B cell (primary cell): Measurements from ENCODE around the gene HELLS. TPM values are rescaled to one million over a fixed set of nuclear protein-coding genes. Genes with fewer than 3 reads are reported as not detected.

Experiments used
- ATAC-seq: fragments of 200-7000 bp; cut with Tn5 transposase; one replicate; pipeline ENCODE4 v1.10.0; 2021; ENCODE audit warnings: low read depth, mild to moderate bottlenecking, moderate number of reproducible peaks, moderate library complexity
- CTCF ChIA-PET: fragments of 350-600 bp; sonication (Branson Sonifier 250); formaldehyde crosslinking; loops from one replicate; lab custom pipeline; 2021; ENCODE audit warnings: antibody characterized with exemption, inconsistent platforms; lab: Charles Lee
- POLR2A ChIA-PET: fragments of 350-600 bp; sonication (Branson Sonifier 250); formaldehyde crosslinking; loops from one replicate; lab custom pipeline; 2021; ENCODE audit warnings: antibody characterized with exemption; lab: Charles Lee
- DNase-seq: peaks from one replicate; pipeline ENCODE4 v3.0.0; 2013
- H2AFZ ChIP-seq: 2 replicates; pipeline ENCODE4 v1.6.1; 2012; ENCODE audit warnings: mild to moderate bottlenecking, low read depth, low read length; ENCODE audit not compliant: insufficient read depth, poor library complexity, severe bottlenecking
- H3K27ac ChIP-seq, 2 donors: 1 replicate in 1 of 2; 2 replicates in 1 of 2; pipeline ENCODE4 v1.5.1; 2012 to 2013; ENCODE audit warnings: low read length in 2 of 2, mild to moderate bottlenecking in 2 of 2, moderate library complexity in 1 of 2
- H3K27me3 ChIP-seq, 4 experiments: fragments of 200-600 bp in 1 of 4; sonication (generic) in 1 of 4; replicated peaks in 1 of 4; 1 replicate in 2 of 4; 2 replicates in 2 of 4; pipeline versions ENCODE4 v1.6.1 to v1.7.0; 2013 to 2016; ENCODE audit warnings: low read length in 3 of 4, mild to moderate bottlenecking in 2 of 4, mixed read lengths in 1 of 4, moderate library complexity in 1 of 4; ENCODE audit not compliant: insufficient read depth in 4 of 4, control insufficient read depth in 3 of 4; ENCODE audit errors: control extremely low read depth in 1 of 4
- H3K36me3 ChIP-seq, 2 experiments: replicated peaks in 1 of 2; 1 replicate in 1 of 2; 2 replicates in 1 of 2; pipeline versions ENCODE4 v1.6.1 to v1.7.1; 2013; ENCODE audit warnings: low read length in 1 of 2; ENCODE audit not compliant: insufficient read depth in 2 of 2, control insufficient read depth in 1 of 2; ENCODE audit errors: control extremely low read depth in 1 of 2, extremely low read depth in 1 of 2
- H3K4me1 ChIP-seq, 2 donors: fragments of 200-600 bp in 1 of 2; sonication (generic) in 1 of 2; 1 replicate in 1 of 2; 2 replicates in 1 of 2; pipeline versions ENCODE4 v1.5.1 to v1.6.1; 2013 to 2017; ENCODE audit warnings: low read length in 2 of 2; ENCODE audit not compliant: control insufficient read depth in 2 of 2, insufficient read depth in 2 of 2
- H3K4me2 ChIP-seq: replicated peaks from 2 replicates; pipeline ENCODE3; 2012; ENCODE audit warnings: mild to moderate bottlenecking, low read depth, low read length; ENCODE audit not compliant: poor library complexity, severe bottlenecking
- H3K4me3 ChIP-seq, 5 experiments: fragments of 200-600 bp in 1 of 5; sonication (generic) in 1 of 5; 1 replicate in 3 of 5; 2 replicates in 2 of 5; pipeline versions ENCODE4 v1.5.1 to v1.7.0; 2011 to 2016; ENCODE audit warnings: low read length in 4 of 5, mild to moderate bottlenecking in 4 of 5, low read depth in 2 of 5, control low read depth in 1 of 5, moderate library complexity in 1 of 5; ENCODE audit not compliant: insufficient read depth in 1 of 5; ENCODE audit errors: control extremely low read depth in 1 of 5, extremely low read depth in 1 of 5
- H3K79me2 ChIP-seq: fragments of 200-600 bp; sonication (generic); one replicate; pipeline ENCODE4 v1.6.0; 2016; ENCODE audit warnings: low read length; ENCODE audit not compliant: control insufficient read depth, insufficient read depth
- H3K9ac ChIP-seq: fragments of 200-600 bp; sonication (generic); 2 replicates; pipeline ENCODE4 v1.6.1; 2017; ENCODE audit warnings: mild to moderate bottlenecking, low read length, moderate library complexity
- H3K9me3 ChIP-seq, 3 donors: one replicate each; pipeline versions ENCODE4 v1.6.1 to v1.7.1; 2013; ENCODE audit warnings: low read length in 2 of 3; ENCODE audit not compliant: control insufficient read depth in 2 of 3, insufficient read depth in 1 of 3; ENCODE audit errors: control extremely low read depth in 1 of 3
- H4K20me1 ChIP-seq: 2 replicates; pipeline ENCODE4 v1.6.0; 2012; ENCODE audit warnings: mild to moderate bottlenecking, low read length; ENCODE audit not compliant: insufficient read depth, control insufficient read depth, poor library complexity, severe bottlenecking
- H3K27ac Mint-ChIP-seq: one replicate; pipeline ENCODE4 v1.8.0; 2021; ENCODE audit warnings: mixed read lengths
- H3K27me3 Mint-ChIP-seq: one replicate; pipeline ENCODE4 v1.8.0; 2021; ENCODE audit warnings: mixed read lengths
- H3K4me1 Mint-ChIP-seq: one replicate; pipeline ENCODE4 v1.8.0; 2021; ENCODE audit warnings: mixed read lengths
- H3K4me3 Mint-ChIP-seq: one replicate; pipeline ENCODE4 v1.8.0; 2021; ENCODE audit warnings: mixed read lengths
- H3K9me3 Mint-ChIP-seq: one replicate; pipeline ENCODE4 v1.8.0; 2022; ENCODE audit warnings: mixed read lengths; ENCODE audit not compliant: insufficient read depth
- EZH2 ChIP-seq: IDR thresholded peaks from 2 replicates; pipeline ENCODE4 v1.6.1; 2012; ENCODE audit warnings: borderline replicate concordance, low read depth, mild to moderate bottlenecking, moderate library complexity, low read length; ENCODE audit not compliant: insufficient read depth, poor library complexity, severe bottlenecking
- WGBS: methylation state at CpG from one replicate; pipeline ENCODE4 v1.1.5; 2013; ENCODE audit warnings: missing lambda C conversion rate; ENCODE audit not compliant: insufficient coverage; 5-methylcytosine and 5-hydroxymethylcytosine counted together
- intact Hi-C: fragments of 100-400 bp; cut with micrococcal nuclease; formaldehyde crosslinking; loops from one replicate; pipeline ENCODE4 v1.10.0; 2022
- polyA plus RNA-seq: library from polyadenylated mRNA; depleted of rRNA; stranded (reverse); fragments of >200 nt; gene quantifications from 2 replicates; pipeline ENCODE4 v1.2.3, GENCODE V29; 2012
- total RNA-seq, 2 donors: library from RNA; stranded (reverse); fragments of 120-200 nt in 1 of 2; gene quantifications; 1 replicate in 1 of 2; 2 replicates in 1 of 2; pipeline versions ENCODE4 v1.2.3 to v1.2.4, GENCODE V29; 2013 to 2022
- TF ChIP-seq, protein P1 (sequence below): fragments of 200-600 bp; IDR thresholded peaks from one replicate; pipeline ENCODE4 v1.8.0; 2022; ENCODE audit warnings: antibody characterized with exemption, mild to moderate bottlenecking

The HELLS gene
- total and polyA plus RNA-seq, 2 donors (not counting 1 experiment from before 2014, with no cell fraction given) = 6.2 to 27.4 TPM

DNA sequence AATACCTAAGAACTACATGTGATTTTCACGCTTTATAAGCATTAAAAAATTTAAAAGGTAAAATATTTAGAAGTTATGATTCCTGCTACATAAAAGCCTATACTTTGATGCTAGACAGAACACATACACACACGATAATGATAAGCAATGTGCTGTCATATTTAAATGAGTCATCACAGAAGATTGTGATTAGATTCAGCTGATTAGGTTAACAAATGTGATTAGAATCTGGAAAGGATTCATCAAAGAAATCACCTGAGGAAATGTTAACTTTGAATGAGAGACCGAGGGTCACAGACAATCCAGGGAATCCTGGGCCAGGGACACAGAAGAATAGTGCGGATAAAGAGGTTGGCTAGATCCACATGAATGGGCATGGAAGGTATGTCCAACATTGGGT, 95.9 kb downstream of the HELLS start:
- H3K4me2 ChIP-seq = no peak overlapping the region
- H3K79me2 ChIP-seq = no peaks in the 10 kb centered on the region
- H3K9ac ChIP-seq = no peak overlapping the region
- Mint-ChIP-seq H3K27ac (no peak overlapping the region), H3K4me3 (no peak overlapping the region), H3K9me3 (peaks cover 7% of the 10 kb centered on the region), H3K27me3 (no peaks in the 10 kb centered on the region), H3K4me1 (no peaks in the 10 kb centered on the region)
- H3K27ac ChIP-seq = no peak overlapping the region
- no peak for DNase-seq
- H3K9me3 ChIP-seq = peaks cover 0 to 11% (median 6%) of the 10 kb centered on the region in 3 donors
- H3K4me1 ChIP-seq = no peaks in the 10 kb centered on the region
- no peak for ATAC-seq
- ChIA-PET POLR2A (no interaction called here), CTCF (no interaction called here)
- 92% methylated on average over 2 of the region's 4 CpGs for WGBS
- H2AFZ ChIP-seq = no peak overlapping the region
- H4K20me1 ChIP-seq = no peaks in the 10 kb centered on the region
- no peaks in the 10 kb centered on the region for H3K27me3 ChIP-seq
- intact Hi-C loops = no loop called here
- TF ChIP-seq EZH2 = no peak
- TF ChIP-seq, protein P1, sequence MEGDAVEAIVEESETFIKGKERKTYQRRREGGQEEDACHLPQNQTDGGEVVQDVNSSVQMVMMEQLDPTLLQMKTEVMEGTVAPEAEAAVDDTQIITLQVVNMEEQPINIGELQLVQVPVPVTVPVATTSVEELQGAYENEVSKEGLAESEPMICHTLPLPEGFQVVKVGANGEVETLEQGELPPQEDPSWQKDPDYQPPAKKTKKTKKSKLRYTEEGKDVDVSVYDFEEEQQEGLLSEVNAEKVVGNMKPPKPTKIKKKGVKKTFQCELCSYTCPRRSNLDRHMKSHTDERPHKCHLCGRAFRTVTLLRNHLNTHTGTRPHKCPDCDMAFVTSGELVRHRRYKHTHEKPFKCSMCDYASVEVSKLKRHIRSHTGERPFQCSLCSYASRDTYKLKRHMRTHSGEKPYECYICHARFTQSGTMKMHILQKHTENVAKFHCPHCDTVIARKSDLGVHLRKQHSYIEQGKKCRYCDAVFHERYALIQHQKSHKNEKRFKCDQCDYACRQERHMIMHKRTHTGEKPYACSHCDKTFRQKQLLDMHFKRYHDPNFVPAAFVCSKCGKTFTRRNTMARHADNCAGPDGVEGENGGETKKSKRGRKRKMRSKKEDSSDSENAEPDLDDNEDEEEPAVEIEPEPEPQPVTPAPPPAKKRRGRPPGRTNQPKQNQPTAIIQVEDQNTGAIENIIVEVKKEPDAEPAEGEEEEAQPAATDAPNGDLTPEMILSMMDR = no peak
- H3K36me3 ChIP-seq = no peaks in the 10 kb centered on the region
- no peak overlapping the region for H3K4me3 ChIP-seq

DNA sequence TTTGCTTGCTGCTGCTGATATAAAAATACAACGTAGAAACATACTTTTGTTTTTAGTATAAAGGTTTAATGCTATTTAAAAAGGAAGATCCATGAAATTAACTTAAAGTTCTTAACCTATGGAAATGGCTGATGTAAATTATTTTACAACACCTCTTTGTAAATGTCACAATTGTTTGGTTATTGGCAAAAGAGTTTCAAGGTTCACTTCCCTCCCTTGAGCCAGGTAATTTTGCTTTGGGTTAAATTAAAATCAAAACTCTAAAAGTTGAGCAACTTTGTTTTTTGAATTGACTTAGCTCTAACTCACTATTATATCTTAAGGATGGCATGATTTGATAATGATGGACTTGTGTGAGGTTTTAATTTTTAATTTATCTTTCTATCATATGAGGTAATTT, 98.8 kb downstream of the HELLS start:
- Mint-ChIP-seq H3K9me3 (no peaks in the 10 kb centered on the region), H3K4me1 (no peaks in the 10 kb centered on the region), H3K4me3 (no peak overlapping the region), H3K27ac (no peak overlapping the region), H3K27me3 (no peaks in the 10 kb centered on the region)
- no peaks in the 10 kb centered on the region for H3K27me3 ChIP-seq
- TF ChIP-seq EZH2 = no peak
- TF ChIP-seq, protein P1 = no peak
- H4K20me1 ChIP-seq = no peaks in the 10 kb centered on the region
- H3K27ac ChIP-seq = no peak overlapping the region
- H3K4me1 ChIP-seq = no peaks in the 10 kb centered on the region
- POLR2A ChIA-PET = no interaction called here
- H2AFZ ChIP-seq = no peak overlapping the region
- DNase-seq (no peak), ATAC-seq (no peak)
- CTCF ChIA-PET = no interaction called here
- H3K4me3 ChIP-seq = no peak overlapping the region
- WGBS = no CpG with 5 or more reads among the region's 1 CpG
- no peak overlapping the region for H3K4me2 ChIP-seq
- intact Hi-C loops = no loop called here
- peaks cover 0 to 10% (median 0%) of the 10 kb centered on the region in 3 donors for H3K9me3 ChIP-seq
- no peaks in the 10 kb centered on the region for H3K79me2 ChIP-seq
- no peaks in the 10 kb centered on the region for H3K36me3 ChIP-seq
- no peak overlapping the region for H3K9ac ChIP-seq
